ENCODE measurements around the gene DDX41.
"Not testable (repeated sequence)": the region's sequence is repeated elsewhere in the genome, so short reads cannot be mapped to it uniquely, and the experiment has no call there.

The DDX41 gene

GRCh38 chr5:177537389-177538361 lies 20.9 kb upstream of the DDX41 start:
- no peak for DNase-seq (ENCODE audit: low read depth)

- DNase-seq (ENCODE audit: low read depth): no peak
Measured at GRCh38 chr5:177536386-177536785, 19.6 kb upstream of the DDX41 start.

GRCh38 chr5:177535125-177535524 lies 18.4 kb upstream of the DDX41 start:
- no peak for DNase-seq (ENCODE audit: low read depth)

GRCh38 chr5:177534433-177534832 lies 17.7 kb upstream of the DDX41 start:
- DNase-seq (ENCODE audit: low read depth): not testable (repeated sequence)

- DNase-seq (ENCODE audit: low read depth): no peak
Measured at GRCh38 chr5:177531209-177531940, 14.6 kb upstream of the DDX41 start.

GRCh38 chr5:177530638-177531037 lies 13.9 kb upstream of the DDX41 start:
- no peak for DNase-seq (ENCODE audit: low read depth)

- DNase-seq (ENCODE audit: low read depth): no peak
Measured at GRCh38 chr5:177529247-177530203, 12.8 kb upstream of the DDX41 start.

- no peak for DNase-seq (ENCODE audit: low read depth)
Measured at GRCh38 chr5:177528631-177529030, 11.9 kb upstream of the DDX41 start.

- DNase-seq (ENCODE audit: low read depth): no peak
Measured at GRCh38 chr5:177527595-177527994, 10.8 kb upstream of the DDX41 start.

- DNase-seq (ENCODE audit: low read depth): no peak
Measured at GRCh38 chr5:177526791-177527190, 10.0 kb upstream of the DDX41 start.

GRCh38 chr5:177526191-177526590 lies 9.4 kb upstream of the DDX41 start:
- DNase-seq (ENCODE audit: low read depth): no peak

GRCh38 chr5:177524941-177525655 lies 8.3 kb upstream of the DDX41 start:
- no peak for DNase-seq (ENCODE audit: low read depth)

- no peak for DNase-seq (ENCODE audit: low read depth)
Measured at GRCh38 chr5:177524539-177524900, 7.8 kb upstream of the DDX41 start.

GRCh38 chr5:177523711-177524538 lies 7.2 kb upstream of the DDX41 start:
- no peak for DNase-seq (ENCODE audit: low read depth)

- DNase-seq (ENCODE audit: low read depth): no peak
Measured at GRCh38 chr5:177520916-177521513, 4.3 kb upstream of the DDX41 start.

GRCh38 chr5:177520271-177520670 lies 3.5 kb upstream of the DDX41 start:
- DNase-seq (ENCODE audit: low read depth): no peak

- no peak for DNase-seq (ENCODE audit: low read depth)
Measured at GRCh38 chr5:177519463-177520235, 2.9 kb upstream of the DDX41 start.

GRCh38 chr5:177515580-177515979 lies 1.2 kb downstream of the DDX41 start:
- DNase-seq (ENCODE audit: low read depth): no peak

GRCh38 chr5:177514541-177514940 lies 2.2 kb downstream of the DDX41 start:
- DNase-seq (ENCODE audit: low read depth): no peak

Data from stimulated activated CD4-positive, alpha-beta T cell treated with anti-CD3 and anti-CD28 coated beads, Interleukin-2, amount 100 ng/mL, for 4 hours (primary cell).